GM18526 (cell line): ENCODE data around the gene PDSS2.

Experiments used
- POLR2A ChIP-seq: IDR thresholded peaks from 3 replicates; pipeline ENCODE4 v1.6.1; 2011; ENCODE audit not compliant: insufficient read length; ENCODE audit errors: extremely low read depth

The PDSS2 gene

GRCh38 chr6:107488875-107489635 is 29.7 kb upstream of the PDSS2 start:
- no peak for TF ChIP-seq POLR2A

DNA sequence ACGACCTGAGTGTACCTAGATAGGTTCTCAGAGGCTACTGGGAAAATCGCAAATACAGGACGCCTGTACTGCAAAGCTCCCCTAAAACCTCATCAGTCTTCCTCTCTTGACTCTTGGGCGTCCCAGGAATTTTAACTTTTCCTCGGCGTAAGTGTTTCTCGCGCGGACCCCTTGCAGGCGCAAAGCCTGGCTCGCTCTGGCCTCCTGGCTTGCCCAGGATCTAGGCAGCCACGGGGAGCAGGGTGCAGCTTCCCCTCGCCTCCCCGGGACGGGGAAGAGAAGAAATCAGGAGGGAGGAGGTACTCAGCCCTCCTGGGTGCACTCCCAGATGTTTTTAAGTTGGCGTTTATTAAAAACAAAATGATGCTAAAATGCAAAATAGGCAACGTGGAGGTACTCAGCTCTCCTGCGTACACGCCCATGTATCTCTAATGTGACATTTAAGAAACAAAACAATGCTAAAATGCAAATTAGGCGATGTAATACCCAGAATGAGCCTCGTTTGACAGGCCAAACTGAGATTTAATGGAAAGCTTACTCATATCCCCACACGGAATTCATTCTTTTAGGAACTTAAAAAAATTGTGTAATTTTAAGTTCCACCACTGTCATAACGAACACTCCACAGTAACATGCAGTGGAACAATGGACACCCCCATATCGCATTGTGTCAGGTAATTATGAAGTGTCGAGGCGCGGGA is 29.0 kb upstream of the PDSS2 start:
- no peak for TF ChIP-seq POLR2A

GRCh38 chr6:107485157-107485556 is 25.8 kb upstream of the PDSS2 start:
- TF ChIP-seq POLR2A = no peak

DNA sequence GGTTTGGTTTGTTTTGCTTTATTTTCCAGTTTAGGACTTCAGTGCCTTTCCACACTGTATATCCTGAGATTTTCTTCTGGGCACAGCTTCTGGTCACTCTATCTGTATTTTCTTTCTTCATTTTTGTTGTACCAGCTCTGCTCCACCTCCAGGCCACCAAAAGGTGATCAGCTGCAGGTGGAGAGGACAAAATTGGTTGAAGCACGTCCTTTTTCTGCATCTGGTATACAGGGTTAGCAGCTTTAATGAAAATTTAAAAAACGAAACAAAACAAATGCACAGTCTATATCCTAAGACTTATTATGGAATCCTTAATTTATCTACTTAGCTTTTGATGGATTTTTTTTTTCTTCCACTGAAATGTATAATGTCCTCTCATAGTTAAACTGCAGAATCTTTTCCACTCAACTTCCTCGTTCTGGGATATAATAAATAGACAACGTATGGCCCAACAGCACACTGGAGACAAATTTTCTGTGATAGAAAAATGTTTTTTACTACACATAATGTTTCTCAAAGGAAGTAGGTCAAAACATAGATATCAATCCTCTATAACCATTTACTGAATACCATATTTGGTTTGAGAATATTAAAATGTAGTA is 19.8 kb upstream of the PDSS2 start:
- no peak for TF ChIP-seq POLR2A

- no peak for TF ChIP-seq POLR2A
Measured at GRCh38 chr6:107473660-107474059, 14.3 kb upstream of the PDSS2 start.

DNA sequence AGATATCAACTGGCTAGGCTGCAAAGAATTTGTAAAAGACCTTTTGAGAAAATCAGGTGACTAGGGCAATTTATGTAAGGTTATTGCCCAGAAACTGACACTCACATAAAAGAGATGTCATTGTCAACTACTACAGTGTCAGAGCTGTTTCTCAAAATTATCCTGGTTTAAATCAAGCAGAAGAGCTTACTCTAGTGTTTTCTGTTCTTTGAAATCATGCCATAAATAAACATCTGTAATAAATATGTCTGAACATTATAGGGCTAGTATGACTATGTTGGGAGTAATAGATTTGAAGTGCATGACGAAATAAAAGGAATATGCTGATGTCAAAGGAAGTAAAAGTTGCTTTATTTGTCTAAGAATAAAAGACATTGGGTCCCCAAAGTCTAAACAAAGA is 11.0 kb upstream of the PDSS2 start:
- no peak for TF ChIP-seq POLR2A

- no peak for TF ChIP-seq POLR2A
Measured at GRCh38 chr6:107466062-107466461, 6.7 kb upstream of the PDSS2 start.

- TF ChIP-seq POLR2A = no peak
Measured at GRCh38 chr6:107460083-107460631, 793 bp upstream of the PDSS2 start.

DNA sequence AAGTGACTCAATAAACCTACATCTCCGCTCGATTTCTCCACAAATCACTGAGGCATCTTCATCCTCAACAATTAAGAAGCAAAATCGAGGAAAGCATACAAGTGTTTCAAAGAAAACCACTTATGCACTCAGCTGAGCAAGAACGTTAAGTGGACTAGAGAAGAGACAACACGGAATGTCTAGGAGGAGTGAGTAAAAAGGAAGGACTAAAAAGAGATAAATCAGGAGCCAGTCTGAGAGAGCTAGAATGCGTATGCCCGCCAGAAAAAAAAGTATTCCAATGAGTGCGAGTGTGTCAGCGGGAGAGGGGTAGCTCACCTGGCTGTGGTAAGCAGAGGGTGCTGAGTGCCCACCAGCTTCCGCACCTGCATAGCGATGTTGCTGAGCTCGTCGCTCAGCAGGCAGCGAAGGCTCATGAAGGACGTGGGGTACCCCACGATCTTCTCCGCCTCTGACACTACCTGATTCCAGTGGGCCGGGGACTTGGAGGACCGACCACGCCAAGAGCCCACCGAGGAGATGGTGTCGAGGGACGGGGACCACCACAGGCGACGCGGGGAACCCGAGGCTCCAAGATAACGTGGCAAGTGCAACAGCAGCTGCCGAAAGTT is 587 bp downstream of the PDSS2 start:
- no peak for TF ChIP-seq POLR2A

DNA sequence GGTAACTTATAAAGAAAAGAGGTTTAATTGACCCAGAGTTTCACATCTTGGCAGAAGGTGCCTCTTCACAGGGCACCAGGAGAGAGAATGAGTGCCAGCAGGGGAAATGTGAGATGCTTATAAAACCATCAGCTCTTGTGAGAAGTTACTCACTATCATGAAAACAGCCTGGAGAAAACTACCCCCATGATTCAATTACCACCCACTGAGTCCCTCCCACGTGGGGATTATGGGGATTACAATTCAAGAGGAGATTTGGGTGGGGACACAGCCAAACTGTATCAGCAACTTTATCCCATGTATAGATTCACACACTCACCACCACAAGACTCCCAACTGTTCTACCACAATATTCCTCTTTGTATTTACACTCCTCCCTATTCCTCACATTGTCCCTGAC is 10.6 kb downstream of the PDSS2 start:
- no peak for TF ChIP-seq POLR2A

- no peak for TF ChIP-seq POLR2A
Measured at GRCh38 chr6:107447663-107448216, 11.6 kb downstream of the PDSS2 start.

- TF ChIP-seq POLR2A = no peak
Measured at GRCh38 chr6:107444277-107444676, 15.1 kb downstream of the PDSS2 start.

DNA sequence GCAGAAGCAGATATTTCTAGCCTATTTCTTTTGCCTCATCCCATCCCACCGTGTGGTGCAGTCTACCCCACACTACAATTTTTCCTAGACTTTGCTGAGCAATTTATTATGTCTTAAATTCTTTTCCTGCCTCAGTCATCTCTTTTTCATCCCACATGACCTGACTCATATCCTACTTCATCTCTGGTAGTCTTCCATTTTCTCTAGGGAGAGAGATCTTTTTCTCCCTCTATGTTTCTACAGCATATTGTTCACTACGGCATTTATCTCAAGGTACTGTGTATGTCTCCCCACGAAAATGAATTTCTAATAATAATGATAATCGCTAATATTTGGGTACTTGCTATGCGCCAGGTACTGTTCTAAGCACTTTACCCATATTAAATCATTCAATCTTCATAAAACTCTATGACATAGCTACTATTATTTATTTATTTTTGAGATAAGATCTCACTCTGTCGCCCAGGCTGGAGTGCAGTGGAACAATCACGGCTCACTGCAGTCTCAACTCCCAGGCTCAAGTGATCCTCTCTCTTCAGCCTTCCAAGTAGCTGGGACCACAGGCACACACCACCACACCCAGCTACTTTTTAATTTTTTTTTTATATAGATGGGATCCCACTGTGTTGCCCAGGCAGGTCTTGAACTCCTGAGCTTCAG is 15.6 kb downstream of the PDSS2 start:
- no peak for TF ChIP-seq POLR2A

GRCh38 chr6:107442938-107443607 is 16.3 kb downstream of the PDSS2 start:
- TF ChIP-seq POLR2A = no peak
